Measurements from ENCODE around the gene IFIT2. TPM values are rescaled to one million over a fixed set of nuclear protein-coding genes. Genes with fewer than 3 reads are reported as not detected.

Gene IFIT2
- total RNA-seq, 1 donor from 2014 or later = 0.85 TPM

DNA sequence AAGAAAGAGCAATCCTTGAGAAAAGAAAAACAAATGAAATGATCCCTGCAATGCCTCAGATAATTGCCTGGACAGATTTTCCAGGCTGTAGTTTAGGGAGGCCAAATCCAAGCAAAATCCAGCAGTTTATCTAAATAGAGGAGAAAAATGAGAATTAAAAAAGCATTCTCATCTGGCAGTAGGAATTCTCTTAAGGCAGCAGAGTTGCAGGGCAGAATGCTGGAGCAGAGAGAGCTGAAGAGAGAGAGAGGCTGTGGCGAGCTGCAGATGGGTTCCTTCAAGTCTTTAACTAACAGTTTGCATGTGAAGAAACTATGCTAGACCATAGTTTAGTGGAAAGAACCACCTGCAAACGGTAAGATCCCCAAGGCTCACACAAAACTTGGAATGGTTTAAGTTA is 44.3 kb upstream of the IFIT2 start:
- intact Hi-C loops (cut with DNase I) = loop anchor here (10.0 kb wide), 1 partner anchor 387 kb away; the partner anchor contains the start of gene PANK1
- Histone ChIP-seq H3K4me3 (no peak overlapping the region), H3K27me3 (no peaks in the 10 kb centered on the region), H3K4me1 (peaks cover 0 to 14% of the 10 kb centered on the region in 2 donors), H3K27ac (no peak overlapping the region), H3K36me3 (no peaks in the 10 kb centered on the region), H3K9me3 (no peaks in the 10 kb centered on the region)
- DNase-seq (ENCODE audit: low spot score in 2 of 2) = no peak
- TF ChIP-seq, protein P1, sequence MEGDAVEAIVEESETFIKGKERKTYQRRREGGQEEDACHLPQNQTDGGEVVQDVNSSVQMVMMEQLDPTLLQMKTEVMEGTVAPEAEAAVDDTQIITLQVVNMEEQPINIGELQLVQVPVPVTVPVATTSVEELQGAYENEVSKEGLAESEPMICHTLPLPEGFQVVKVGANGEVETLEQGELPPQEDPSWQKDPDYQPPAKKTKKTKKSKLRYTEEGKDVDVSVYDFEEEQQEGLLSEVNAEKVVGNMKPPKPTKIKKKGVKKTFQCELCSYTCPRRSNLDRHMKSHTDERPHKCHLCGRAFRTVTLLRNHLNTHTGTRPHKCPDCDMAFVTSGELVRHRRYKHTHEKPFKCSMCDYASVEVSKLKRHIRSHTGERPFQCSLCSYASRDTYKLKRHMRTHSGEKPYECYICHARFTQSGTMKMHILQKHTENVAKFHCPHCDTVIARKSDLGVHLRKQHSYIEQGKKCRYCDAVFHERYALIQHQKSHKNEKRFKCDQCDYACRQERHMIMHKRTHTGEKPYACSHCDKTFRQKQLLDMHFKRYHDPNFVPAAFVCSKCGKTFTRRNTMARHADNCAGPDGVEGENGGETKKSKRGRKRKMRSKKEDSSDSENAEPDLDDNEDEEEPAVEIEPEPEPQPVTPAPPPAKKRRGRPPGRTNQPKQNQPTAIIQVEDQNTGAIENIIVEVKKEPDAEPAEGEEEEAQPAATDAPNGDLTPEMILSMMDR (IDR thresholded peaks at IDR 0.05) = no peak

DNA sequence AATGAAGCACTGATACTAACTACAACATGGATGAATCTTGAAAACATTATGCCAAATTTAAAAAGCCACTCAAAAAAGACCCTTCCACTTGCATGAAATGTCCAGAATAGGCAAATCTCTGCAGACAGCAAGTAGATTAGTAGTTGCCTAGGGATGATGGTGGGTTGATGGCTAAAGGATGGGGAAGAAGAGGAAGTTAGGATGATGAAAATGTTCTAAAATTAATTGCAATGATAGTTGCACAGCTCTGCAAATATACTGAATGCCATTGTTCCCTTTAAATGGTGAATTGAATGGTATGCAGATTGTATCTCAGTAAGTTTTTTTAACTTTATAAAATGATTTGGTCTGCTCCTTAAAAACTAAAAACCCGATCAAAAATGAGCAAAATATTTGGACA is 43.0 kb upstream of the IFIT2 start:
- Histone ChIP-seq H3K4me3 (no peak overlapping the region), H3K9me3 (no peaks in the 10 kb centered on the region), H3K4me1 (peaks cover 0 to 14% of the 10 kb centered on the region in 2 donors), H3K27ac (no peak overlapping the region), H3K27me3 (no peaks in the 10 kb centered on the region), H3K36me3 (no peaks in the 10 kb centered on the region)
- intact Hi-C loops (cut with DNase I) = loop anchor here (10.0 kb wide), 1 partner anchor 386 kb away; the partner anchor contains the start of gene PANK1
- TF ChIP-seq, protein P1 (IDR thresholded peaks at IDR 0.05) = no peak
- no peak for DNase-seq (ENCODE audit: low spot score in 2 of 2)

DNA sequence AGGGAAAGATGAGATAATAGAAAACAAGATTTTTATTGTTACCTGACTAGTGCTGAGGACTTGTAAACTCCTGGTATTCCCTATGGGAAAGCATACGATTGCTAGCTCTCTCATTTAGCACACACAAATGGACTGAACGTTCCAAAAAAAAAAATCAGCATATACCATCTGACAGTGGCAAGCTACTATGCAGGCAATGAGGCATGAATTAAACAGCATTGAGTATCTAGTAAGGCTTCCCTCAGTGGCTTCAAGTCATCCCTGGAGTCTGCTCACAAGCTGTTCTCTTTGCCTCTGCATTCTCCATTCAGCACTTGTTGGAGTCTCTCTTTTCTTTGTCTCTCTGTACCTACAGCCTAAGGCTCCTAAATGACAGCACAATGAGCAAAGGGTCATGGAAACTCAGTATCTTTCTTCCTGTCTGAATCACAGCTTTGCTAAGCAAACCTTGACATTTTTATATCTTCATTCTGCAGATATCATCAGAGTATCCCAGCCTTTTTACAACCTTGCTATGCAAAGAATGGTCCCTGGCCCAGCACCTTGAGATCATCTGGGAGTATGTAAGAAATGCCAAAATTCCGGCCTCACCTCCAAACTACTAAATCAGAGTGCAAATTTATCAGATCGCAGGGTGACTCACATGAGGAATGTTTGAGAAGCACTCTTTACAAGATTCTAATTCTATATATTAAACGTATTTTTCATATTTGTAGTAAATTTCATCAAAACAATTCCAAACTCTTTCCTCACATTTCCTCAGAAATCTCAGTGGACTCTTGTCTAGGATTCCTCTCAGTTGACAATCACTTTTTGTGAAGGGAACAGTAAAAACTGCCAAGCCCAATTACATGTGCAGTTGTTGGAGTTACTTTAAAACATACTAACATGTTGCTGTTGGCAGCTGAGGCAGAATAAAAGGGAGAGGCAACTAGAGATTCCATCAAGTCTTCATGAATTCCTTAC is 39.5 kb upstream of the IFIT2 start:
- no peak for DNase-seq (ENCODE audit: low spot score in 2 of 2)
- Histone ChIP-seq H3K4me1 (peaks cover 0 to 14% of the 10 kb centered on the region in 2 donors), H3K4me3 (no peak overlapping the region), H3K27me3 (no peaks in the 10 kb centered on the region), H3K9me3 (no peaks in the 10 kb centered on the region), H3K27ac (peak overlapping the region; percentile 14 to 52), H3K36me3 (no peaks in the 10 kb centered on the region)
- intact Hi-C loops (cut with DNase I) = no loop called here
- TF ChIP-seq, protein P1 (IDR thresholded peaks at IDR 0.05) = no peak

DNA sequence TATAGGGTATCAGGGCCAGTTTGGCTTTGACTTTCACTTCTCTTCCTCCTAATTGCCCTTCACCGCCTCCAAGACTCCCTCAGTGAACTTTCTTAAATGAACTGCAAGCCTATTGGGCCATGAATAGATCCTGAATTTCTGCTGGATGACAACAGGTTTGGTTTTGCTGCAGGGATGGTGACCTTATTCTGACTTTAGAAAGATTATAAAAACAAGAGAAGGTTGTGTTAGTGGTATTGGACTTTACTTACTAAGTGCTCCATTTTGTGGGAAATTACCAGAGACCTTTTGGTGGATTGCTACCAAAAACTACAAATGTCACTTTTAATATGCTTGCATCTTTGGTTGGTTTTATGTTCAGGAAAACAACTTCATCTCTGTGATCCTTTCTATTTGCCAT is 38.8 kb upstream of the IFIT2 start:
- peak overlapping the region; percentile 14 to 52 for H3K27ac ChIP-seq
- TF ChIP-seq, protein P1 (IDR thresholded peaks at IDR 0.05) = no peak
- no peaks in the 10 kb centered on the region for H3K36me3 ChIP-seq
- H3K9me3 ChIP-seq = no peaks in the 10 kb centered on the region
- no peak for DNase-seq (ENCODE audit: low spot score in 2 of 2)
- peaks cover 0 to 14% of the 10 kb centered on the region in 2 donors for H3K4me1 ChIP-seq
- H3K4me3 ChIP-seq = no peak overlapping the region
- intact Hi-C loops (cut with DNase I) = no loop called here
- no peaks in the 10 kb centered on the region for H3K27me3 ChIP-seq

DNA sequence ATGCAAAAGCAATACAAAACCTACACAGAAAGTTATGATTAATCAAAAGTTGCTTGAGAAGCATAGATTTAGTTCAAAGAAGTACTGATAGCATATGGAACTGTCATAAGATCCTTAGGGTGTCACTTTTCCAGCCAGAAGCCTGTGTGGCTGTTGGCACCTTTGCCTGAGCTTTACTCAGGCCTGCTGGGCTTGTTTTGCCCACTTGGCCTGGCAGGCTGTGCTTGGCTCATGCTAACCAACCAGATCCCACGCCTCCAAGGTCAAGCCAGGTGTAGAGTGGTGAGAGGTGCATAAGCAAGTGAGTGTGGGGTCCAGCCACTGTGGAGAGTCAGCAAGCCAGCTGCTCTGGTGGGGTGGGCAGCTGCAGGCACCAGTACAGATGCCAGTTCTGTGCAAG is 38.3 kb upstream of the IFIT2 start:
- intact Hi-C loops (cut with DNase I) = no loop called here
- no peak for DNase-seq (ENCODE audit: low spot score in 2 of 2)
- peaks cover 0 to 14% of the 10 kb centered on the region in 2 donors for H3K4me1 ChIP-seq
- peak overlapping the region; percentile 14 to 52 for H3K27ac ChIP-seq
- no peaks in the 10 kb centered on the region for H3K36me3 ChIP-seq
- TF ChIP-seq, protein P1 (IDR thresholded peaks at IDR 0.05) = no peak
- no peak overlapping the region for H3K4me3 ChIP-seq
- no peaks in the 10 kb centered on the region for H3K27me3 ChIP-seq
- H3K9me3 ChIP-seq = no peaks in the 10 kb centered on the region
